Measurements from ENCODE around the gene OR56A3. TPM values are rescaled to one million over a fixed set of nuclear protein-coding genes. Genes with fewer than 3 reads are reported as not detected.

The OR56A3 gene
- total RNA-seq, 1 donor from 2014 or later: not detected

DNA sequence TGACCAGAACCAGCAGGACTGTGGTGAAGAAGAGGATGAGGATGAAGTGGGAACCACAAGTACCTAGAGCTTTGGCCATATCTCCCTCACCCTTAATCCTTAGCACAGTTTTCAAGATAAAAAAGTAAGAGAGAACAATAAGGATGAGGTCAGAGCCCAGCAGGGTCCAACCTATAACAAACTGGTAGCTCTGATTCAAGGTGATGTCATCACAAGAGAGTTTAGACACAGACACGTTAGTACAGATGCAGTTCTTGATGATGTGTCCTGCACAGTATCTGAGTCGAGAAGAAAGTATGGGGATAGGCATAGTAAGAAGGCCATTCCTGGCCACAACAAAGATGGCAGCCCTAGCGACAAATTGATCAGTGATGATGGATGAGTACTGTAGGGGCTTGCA, 25.7 kb downstream of the OR56A3 start:
- Mint-ChIP-seq H3K27ac (ENCODE audit: unreplicated experiment) (no peak overlapping the region), H3K9me3 (ENCODE audit: low read depth) (peaks cover 19% of the 10 kb centered on the region), H3K27me3 (ENCODE audit: low read depth) (peaks cover 3% of the 10 kb centered on the region), H3K4me1 (ENCODE audit: low read depth) (no peaks in the 10 kb centered on the region), H3K4me3 (ENCODE audit: unreplicated experiment) (no peak overlapping the region), H3K36me3 (ENCODE audit: low read depth) (no peaks in the 10 kb centered on the region)
- no peak for DNase-seq (ENCODE audit: low spot score)
- TF ChIP-seq, protein P1, sequence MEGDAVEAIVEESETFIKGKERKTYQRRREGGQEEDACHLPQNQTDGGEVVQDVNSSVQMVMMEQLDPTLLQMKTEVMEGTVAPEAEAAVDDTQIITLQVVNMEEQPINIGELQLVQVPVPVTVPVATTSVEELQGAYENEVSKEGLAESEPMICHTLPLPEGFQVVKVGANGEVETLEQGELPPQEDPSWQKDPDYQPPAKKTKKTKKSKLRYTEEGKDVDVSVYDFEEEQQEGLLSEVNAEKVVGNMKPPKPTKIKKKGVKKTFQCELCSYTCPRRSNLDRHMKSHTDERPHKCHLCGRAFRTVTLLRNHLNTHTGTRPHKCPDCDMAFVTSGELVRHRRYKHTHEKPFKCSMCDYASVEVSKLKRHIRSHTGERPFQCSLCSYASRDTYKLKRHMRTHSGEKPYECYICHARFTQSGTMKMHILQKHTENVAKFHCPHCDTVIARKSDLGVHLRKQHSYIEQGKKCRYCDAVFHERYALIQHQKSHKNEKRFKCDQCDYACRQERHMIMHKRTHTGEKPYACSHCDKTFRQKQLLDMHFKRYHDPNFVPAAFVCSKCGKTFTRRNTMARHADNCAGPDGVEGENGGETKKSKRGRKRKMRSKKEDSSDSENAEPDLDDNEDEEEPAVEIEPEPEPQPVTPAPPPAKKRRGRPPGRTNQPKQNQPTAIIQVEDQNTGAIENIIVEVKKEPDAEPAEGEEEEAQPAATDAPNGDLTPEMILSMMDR (IDR thresholded peaks at IDR 0.05): no peak

DNA sequence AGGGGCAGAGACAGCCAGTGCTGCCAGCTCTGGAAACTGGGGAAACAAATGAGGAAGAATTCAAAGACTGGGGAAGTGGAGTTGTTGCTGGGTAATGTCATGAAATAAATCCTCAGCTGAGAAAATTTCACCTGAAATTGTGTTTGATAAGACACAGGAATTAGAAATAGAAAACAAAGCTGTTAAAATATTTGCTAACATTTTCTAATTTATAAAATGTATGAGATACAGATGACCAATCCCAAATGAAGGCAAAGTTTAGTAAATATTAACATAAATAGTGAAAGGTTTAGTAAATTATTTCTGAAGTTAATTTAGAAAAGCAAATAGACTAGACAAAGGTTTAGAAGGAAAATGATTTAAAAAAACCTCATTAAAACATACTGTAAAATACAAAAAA, 26.3 kb downstream of the OR56A3 start, which contains the start of gene OR56A5:
OR56A5 (minus strand) TSS at position 101 of the 400 bp plus-strand sequence; CDS start at position 101, 0 bp downstream.
- no peak within 1 kb of the TSS for H3K27ac Mint-ChIP-seq (ENCODE audit: unreplicated experiment)
- peaks cover 3% of the 10 kb centered on the region for H3K27me3 Mint-ChIP-seq (ENCODE audit: low read depth)
- no peak within 1 kb of the TSS for H3K4me3 Mint-ChIP-seq (ENCODE audit: unreplicated experiment)
- TF ChIP-seq, protein P1 (IDR thresholded peaks at IDR 0.05): no peak
- peaks cover 14% of the 10 kb centered on the region for H3K9me3 Mint-ChIP-seq (ENCODE audit: low read depth)
- no peaks in the 10 kb centered on the region for H3K4me1 Mint-ChIP-seq (ENCODE audit: low read depth)
- no peak for DNase-seq (ENCODE audit: low spot score)
- no peaks in the 10 kb centered on the region for H3K36me3 Mint-ChIP-seq (ENCODE audit: low read depth)

DNA sequence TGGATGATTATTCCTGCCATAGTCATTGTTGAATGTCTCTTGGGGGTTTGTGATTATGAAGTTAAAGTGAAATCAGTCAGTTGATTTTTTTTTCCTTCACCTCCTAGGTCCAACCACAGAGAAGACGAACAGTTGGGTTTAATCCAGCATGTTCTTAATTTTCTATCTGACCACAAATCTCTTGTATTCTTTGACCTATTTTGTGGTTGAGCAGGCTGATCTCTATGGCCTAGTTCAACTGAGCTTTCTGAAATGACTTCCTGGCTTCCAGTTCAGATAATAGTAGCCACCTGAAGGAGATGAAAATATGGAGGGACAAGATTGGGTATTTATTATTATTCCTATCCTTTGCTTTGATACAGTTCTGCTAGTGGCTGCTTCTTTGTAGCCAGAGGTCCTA, 31.5 kb downstream of the OR56A3 start:
- H3K27me3 Mint-ChIP-seq (ENCODE audit: low read depth): peaks cover 3% of the 10 kb centered on the region

DNA sequence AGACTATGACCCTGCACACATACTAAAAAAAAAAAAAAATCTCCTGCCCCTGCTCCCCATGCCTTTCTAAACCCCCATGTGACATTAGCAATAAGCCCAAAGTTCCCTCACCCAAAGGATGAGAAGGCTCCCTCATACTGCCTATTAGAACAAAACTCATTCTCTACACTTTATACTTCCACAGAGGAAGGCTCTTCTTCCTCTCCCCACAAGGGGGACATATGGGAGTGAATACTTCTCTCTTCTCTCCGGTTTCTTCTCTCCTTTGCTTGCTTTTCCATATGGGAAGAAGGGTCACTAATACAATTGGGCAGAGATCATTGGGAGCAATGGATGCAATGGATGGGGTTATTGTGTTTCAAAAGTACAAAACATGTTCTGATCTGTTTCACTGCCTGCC, 41.4 kb downstream of the OR56A3 start:
- Mint-ChIP-seq H3K27ac (ENCODE audit: unreplicated experiment) (no peak overlapping the region), H3K4me3 (ENCODE audit: unreplicated experiment) (no peak overlapping the region), H3K4me1 (ENCODE audit: low read depth) (no peaks in the 10 kb centered on the region), H3K36me3 (ENCODE audit: low read depth) (no peaks in the 10 kb centered on the region), H3K27me3 (ENCODE audit: low read depth) (peaks cover 3% of the 10 kb centered on the region), H3K9me3 (ENCODE audit: low read depth) (peaks cover 23% of the 10 kb centered on the region)
- TF ChIP-seq, protein P1 (IDR thresholded peaks at IDR 0.05): no peak
- DNase-seq (ENCODE audit: low spot score): no peak

More for the DNA sequence above, 31.5 kb downstream of the OR56A3 start:
- H3K27ac Mint-ChIP-seq (ENCODE audit: unreplicated experiment): no peak overlapping the region
- peaks cover 22% of the 10 kb centered on the region for H3K9me3 Mint-ChIP-seq (ENCODE audit: low read depth)
- H3K36me3 Mint-ChIP-seq (ENCODE audit: low read depth): no peaks in the 10 kb centered on the region
- no peak overlapping the region for H3K4me3 Mint-ChIP-seq (ENCODE audit: unreplicated experiment)
- no peaks in the 10 kb centered on the region for H3K4me1 Mint-ChIP-seq (ENCODE audit: low read depth)
- TF ChIP-seq, protein P1 (IDR thresholded peaks at IDR 0.05): no peak
- DNase-seq (ENCODE audit: low spot score): no peak

DNA sequence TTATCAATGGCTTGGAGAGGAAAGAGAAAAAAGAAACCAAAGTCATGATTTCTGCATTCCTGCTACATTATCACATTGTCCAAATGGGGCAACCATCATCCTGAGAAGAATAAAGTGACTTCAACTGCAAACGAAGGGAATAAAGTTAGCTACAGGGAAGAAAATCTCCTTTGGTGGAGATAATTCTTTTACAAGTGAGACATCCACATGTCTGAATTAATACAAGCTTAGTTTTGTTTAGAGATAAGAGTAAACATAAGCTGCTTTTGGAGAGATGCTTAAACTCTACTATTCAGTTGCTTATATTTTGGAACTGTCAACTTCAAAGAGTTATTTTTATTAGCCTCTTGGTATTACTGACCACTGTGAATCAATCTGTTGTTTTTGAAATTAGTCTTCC, 44.8 kb downstream of the OR56A3 start, which contains the start of gene OR52L1:
OR52L1 (minus strand) TSS at position 101 of the 400 bp plus-strand sequence; CDS start at position 46, 55 bp downstream.
- Mint-ChIP-seq H3K27ac (ENCODE audit: unreplicated experiment) (no peak within 1 kb of the TSS), H3K4me1 (ENCODE audit: low read depth) (no peaks in the 10 kb centered on the region), H3K36me3 (ENCODE audit: low read depth) (no peaks in the 10 kb centered on the region), H3K4me3 (ENCODE audit: unreplicated experiment) (no peak within 1 kb of the TSS), H3K9me3 (ENCODE audit: low read depth) (no peaks in the 10 kb centered on the region), H3K27me3 (ENCODE audit: low read depth) (peaks cover 5% of the 10 kb centered on the region)
- TF ChIP-seq, protein P1 (IDR thresholded peaks at IDR 0.05): no peak
- DNase-seq (ENCODE audit: low spot score): no peak
